GM12801 (cell line): ENCODE data around the gene TCF25.

Experiments used
- TF ChIP-seq, protein P1 (sequence below): IDR thresholded peaks from one replicate; pipeline ENCODE4 v1.5.1; 2011; ENCODE audit warnings: control low read depth; ENCODE audit not compliant: insufficient read length; ENCODE audit errors: extremely low read depth

TCF25 gene, protein sequence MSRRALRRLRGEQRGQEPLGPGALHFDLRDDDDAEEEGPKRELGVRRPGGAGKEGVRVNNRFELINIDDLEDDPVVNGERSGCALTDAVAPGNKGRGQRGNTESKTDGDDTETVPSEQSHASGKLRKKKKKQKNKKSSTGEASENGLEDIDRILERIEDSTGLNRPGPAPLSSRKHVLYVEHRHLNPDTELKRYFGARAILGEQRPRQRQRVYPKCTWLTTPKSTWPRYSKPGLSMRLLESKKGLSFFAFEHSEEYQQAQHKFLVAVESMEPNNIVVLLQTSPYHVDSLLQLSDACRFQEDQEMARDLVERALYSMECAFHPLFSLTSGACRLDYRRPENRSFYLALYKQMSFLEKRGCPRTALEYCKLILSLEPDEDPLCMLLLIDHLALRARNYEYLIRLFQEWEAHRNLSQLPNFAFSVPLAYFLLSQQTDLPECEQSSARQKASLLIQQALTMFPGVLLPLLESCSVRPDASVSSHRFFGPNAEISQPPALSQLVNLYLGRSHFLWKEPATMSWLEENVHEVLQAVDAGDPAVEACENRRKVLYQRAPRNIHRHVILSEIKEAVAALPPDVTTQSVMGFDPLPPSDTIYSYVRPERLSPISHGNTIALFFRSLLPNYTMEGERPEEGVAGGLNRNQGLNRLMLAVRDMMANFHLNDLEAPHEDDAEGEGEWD

GRCh38 chr16:89873109-89873971, at the start of gene TCF25:
TCF25 (plus strand) TSS chr16:89873592; CDS start chr16:89873668, 76 bp downstream.
- TF ChIP-seq, protein P1, sequence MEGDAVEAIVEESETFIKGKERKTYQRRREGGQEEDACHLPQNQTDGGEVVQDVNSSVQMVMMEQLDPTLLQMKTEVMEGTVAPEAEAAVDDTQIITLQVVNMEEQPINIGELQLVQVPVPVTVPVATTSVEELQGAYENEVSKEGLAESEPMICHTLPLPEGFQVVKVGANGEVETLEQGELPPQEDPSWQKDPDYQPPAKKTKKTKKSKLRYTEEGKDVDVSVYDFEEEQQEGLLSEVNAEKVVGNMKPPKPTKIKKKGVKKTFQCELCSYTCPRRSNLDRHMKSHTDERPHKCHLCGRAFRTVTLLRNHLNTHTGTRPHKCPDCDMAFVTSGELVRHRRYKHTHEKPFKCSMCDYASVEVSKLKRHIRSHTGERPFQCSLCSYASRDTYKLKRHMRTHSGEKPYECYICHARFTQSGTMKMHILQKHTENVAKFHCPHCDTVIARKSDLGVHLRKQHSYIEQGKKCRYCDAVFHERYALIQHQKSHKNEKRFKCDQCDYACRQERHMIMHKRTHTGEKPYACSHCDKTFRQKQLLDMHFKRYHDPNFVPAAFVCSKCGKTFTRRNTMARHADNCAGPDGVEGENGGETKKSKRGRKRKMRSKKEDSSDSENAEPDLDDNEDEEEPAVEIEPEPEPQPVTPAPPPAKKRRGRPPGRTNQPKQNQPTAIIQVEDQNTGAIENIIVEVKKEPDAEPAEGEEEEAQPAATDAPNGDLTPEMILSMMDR = no peak

DNA sequence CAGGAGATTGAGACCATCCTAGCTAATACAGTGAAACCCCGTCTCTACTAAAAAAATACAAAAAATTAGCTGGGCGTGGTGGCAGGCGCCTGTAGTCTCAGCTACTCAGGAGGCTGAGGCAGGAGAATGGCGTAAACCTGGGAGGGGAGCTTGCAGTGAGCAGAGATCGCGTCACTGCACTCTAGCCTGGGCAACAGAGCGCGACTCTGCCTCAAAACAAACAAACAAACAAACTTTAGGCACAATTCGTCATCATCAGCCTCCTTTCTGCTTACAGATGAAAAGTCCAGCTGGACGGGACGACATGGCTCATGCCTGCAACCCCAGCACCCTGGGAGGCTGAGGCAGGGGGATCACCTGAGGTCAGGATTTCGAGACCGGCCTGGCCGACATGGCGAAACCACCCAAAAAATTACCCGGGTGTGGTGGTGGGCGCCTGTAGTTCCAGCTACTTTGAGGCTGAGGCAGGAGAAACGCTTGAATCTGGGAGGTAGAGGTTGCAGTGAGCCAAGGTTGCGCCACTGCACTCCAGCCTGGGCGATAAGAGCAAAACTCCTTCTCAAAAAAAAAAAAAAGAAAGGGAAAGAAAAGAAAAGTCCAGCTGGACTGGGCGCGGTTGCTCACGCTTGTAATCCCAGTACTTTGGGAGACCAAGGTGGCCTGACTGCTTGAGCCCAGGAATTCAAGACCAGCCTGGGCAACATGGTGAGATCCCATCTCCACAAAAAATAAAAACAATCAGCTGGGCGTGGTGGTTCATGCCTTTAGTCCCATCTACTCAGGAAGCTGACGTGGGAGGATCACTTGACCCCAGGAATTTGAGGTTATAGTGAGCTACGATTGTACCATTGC, 46.6 kb upstream of the TCF25 start:
- TF ChIP-seq, protein P1 = no peak

DNA sequence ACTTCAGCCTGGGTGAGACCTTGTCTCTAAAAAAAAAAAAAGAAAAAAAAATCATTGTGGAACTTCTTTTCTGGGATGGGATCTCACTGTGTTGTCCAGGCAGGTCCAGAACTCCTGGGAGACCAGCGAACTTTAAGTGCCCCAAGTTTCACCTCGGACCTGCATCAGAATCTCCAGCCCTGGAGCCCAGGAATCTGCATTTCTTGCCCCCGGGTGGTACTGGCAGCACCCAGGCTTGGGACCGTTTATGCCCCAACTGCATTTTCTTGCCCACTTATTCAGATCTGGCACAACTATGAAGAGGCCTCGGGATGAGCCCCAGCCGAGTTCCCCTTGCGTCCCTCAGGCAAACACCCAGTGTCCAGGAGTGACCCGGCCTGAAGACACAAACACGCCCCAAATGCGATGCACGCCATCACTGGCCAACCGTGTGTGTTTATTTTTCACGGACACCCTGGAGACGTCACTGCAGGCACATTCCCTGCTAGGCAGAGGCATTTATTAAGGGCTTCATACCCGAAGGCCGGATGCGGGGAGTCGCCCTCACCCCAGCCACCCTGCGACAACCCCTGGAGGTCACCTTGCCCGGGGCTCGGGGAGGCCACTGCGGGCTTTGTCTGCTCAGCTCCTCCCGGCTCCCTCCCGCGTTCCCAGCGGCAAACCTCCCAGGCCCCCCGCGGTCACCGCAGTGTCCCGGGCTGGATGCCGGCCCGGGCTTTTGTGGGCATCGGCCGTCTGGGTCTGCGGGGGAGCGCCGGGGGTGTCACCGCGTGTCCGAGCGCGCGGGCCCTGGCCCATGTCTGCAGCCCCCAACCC, 45.8 kb upstream of the TCF25 start:
- TF ChIP-seq, protein P1 = no peak

GRCh38 chr16:89828199-89828869, 45.1 kb upstream of the TCF25 start, which contains the start of gene SPIRE2:
SPIRE2 (plus strand) TSS chr16:89828475; CDS start chr16:89828551, 76 bp downstream.
- TF ChIP-seq, protein P1 = no peak

- TF ChIP-seq, protein P1 = no peak
Observed at GRCh38 chr16:89828870-89829629, 44.3 kb upstream of the TCF25 start.
